ENCODE measurements around the gene C10orf105.

C10orf105 gene

GRCh38 chr10:71737001-71737833, 17.6 kb upstream of the C10orf105 start:
- no peak for DNase-seq

GRCh38 chr10:71736570-71736952, 17.0 kb upstream of the C10orf105 start:
- DNase-seq, result no peak

GRCh38 chr10:71735709-71736569, 16.4 kb upstream of the C10orf105 start:
- DNase-seq, result no peak

- DNase-seq, result no peak
Observed at GRCh38 chr10:71734797-71735196, 15.2 kb upstream of the C10orf105 start.

- DNase-seq, result no peak
Observed at GRCh38 chr10:71731791-71732190, 12.2 kb upstream of the C10orf105 start.

- DNase-seq, result no peak
Observed at GRCh38 chr10:71729161-71729636, 9.6 kb upstream of the C10orf105 start.

GRCh38 chr10:71727738-71728737, 8.5 kb upstream of the C10orf105 start:
- no peak for DNase-seq

- no peak for DNase-seq
Observed at GRCh38 chr10:71727105-71727737, 7.6 kb upstream of the C10orf105 start.

GRCh38 chr10:71726580-71727104, 7.1 kb upstream of the C10orf105 start:
- DNase-seq, result no peak

GRCh38 chr10:71725998-71726579, 6.5 kb upstream of the C10orf105 start:
- peak; percentile 15 for DNase-seq

- DNase-seq, result no peak
Observed at GRCh38 chr10:71725249-71725648, 5.7 kb upstream of the C10orf105 start.

GRCh38 chr10:71724539-71724938, 5.0 kb upstream of the C10orf105 start:
- DNase-seq, result no peak

- DNase-seq, result no peak
Observed at GRCh38 chr10:71723311-71723710, 3.7 kb upstream of the C10orf105 start.

- DNase-seq, result no peak
Observed at GRCh38 chr10:71722849-71723248, 3.3 kb upstream of the C10orf105 start.

- DNase-seq, result no peak
Observed at GRCh38 chr10:71721313-71721712, 1.7 kb upstream of the C10orf105 start.

GRCh38 chr10:71720288-71720687, 710 bp upstream of the C10orf105 start:
- DNase-seq, result no peak

- DNase-seq, result no peak
Observed at GRCh38 chr10:71719042-71719441, 536 bp downstream of the C10orf105 start.

GRCh38 chr10:71718165-71718698, 1.3 kb downstream of the C10orf105 start:
- DNase-seq, result no peak

- no peak for DNase-seq
Observed at GRCh38 chr10:71717551-71717951, 2.0 kb downstream of the C10orf105 start.

- DNase-seq, result no peak
Observed at GRCh38 chr10:71717056-71717455, 2.5 kb downstream of the C10orf105 start.

- DNase-seq, result no peak
Observed at GRCh38 chr10:71716426-71716825, 3.2 kb downstream of the C10orf105 start.
